Fibroblast of lung (primary cell): ENCODE measurements around the gene SRRD.

Experiments used
- EZH2 ChIP-seq: IDR thresholded peaks from 2 replicates; pipeline ENCODE4 v1.5.1; 2012; ENCODE audit warnings: low read length, control low read depth, mild to moderate bottlenecking; ENCODE audit errors: missing control alignments
- TF ChIP-seq, protein P1 (sequence below), 2 donors: IDR thresholded peaks in 1 of 2; conservative IDR thresholded peaks in 1 of 2; 1 replicate in 1 of 2; 2 replicates in 1 of 2; pipeline ENCODE4 v1.5.1; 2011 to 2012; ENCODE audit warnings: low read length in 2 of 2, control low read depth in 1 of 2, inconsistent platforms in 1 of 2, low read depth in 1 of 2, mild to moderate bottlenecking in 1 of 2

GRCh38 chr22:26522592-26522991, 38.9 kb downstream of the SRRD start:
- no peak for TF ChIP-seq EZH2
- TF ChIP-seq, protein P1, sequence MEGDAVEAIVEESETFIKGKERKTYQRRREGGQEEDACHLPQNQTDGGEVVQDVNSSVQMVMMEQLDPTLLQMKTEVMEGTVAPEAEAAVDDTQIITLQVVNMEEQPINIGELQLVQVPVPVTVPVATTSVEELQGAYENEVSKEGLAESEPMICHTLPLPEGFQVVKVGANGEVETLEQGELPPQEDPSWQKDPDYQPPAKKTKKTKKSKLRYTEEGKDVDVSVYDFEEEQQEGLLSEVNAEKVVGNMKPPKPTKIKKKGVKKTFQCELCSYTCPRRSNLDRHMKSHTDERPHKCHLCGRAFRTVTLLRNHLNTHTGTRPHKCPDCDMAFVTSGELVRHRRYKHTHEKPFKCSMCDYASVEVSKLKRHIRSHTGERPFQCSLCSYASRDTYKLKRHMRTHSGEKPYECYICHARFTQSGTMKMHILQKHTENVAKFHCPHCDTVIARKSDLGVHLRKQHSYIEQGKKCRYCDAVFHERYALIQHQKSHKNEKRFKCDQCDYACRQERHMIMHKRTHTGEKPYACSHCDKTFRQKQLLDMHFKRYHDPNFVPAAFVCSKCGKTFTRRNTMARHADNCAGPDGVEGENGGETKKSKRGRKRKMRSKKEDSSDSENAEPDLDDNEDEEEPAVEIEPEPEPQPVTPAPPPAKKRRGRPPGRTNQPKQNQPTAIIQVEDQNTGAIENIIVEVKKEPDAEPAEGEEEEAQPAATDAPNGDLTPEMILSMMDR (conservative IDR thresholded peaks at IDR 0.05 in 1 of 2, IDR thresholded peaks at IDR 0.05 in 1 of 2; ENCODE audit: low read depth in 1 of 2, low read length in 2 of 2), result no peak
